ENCODE data around the gene OGDH.

OGDH gene

DNA sequence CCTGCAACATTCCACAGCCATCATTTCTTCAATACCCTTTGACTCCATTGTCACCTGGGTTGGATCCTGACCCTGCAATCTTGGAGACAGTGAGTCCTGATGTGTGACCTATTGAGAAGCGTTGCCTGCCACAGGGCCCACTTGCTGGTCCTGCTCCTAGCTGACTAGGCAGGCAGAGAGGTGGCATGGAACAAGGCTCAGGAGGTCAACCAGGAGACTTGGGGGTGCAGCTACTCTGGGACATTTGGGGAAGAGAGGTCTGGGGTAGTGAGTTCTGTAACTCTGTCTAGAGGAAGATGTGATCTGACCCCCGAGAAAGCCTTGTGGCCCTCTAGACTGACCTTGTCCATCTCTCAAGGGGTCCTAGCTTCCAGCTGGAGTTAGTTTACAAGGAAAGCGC, 144.0 kb downstream of the OGDH start:
- no peak for TF ChIP-seq CTCF (IDR thresholded peaks at IDR 0.05; ENCODE audit: borderline replicate concordance, insufficient read depth, low read depth, low read length)
- H3K4me3 ChIP-seq (ENCODE audit: low read depth, low read length): peak overlapping the region; percentile 95

DNA sequence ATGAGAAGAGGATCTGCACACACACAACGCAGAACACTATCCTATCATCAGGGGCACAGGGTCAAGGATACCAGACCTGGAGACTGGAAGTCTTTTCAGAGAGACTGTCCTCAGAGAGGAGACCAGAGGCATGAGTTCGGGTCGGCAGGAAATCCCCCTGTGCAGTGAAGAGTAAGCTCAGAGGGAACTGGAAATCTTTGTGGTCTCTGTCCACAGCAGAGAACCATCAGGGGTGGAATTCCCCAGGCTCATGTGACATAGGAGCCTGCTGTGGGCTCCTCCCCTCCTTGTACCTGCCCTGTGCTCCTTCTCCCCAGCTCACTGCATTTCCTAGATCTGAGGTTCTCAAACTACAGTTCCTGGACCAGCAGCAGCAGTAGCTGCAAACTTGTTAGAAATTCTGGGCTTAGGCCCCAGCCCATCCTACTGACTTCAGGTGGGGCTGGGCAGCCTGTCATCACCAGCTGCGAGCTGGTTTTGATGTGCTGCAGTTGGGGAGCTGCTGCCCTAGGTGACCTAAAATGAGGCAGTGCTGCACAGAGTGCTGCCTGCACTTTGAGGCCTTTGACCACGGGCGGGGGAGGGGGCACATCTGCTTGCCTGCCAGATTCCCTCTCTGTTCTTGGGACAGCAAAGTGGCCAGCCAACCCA, 144.6 kb downstream of the OGDH start:
- H3K4me3 ChIP-seq (ENCODE audit: low read depth, low read length): peak overlapping the region; percentile 95
- no peak for TF ChIP-seq CTCF (IDR thresholded peaks at IDR 0.05; ENCODE audit: borderline replicate concordance, insufficient read depth, low read depth, low read length)

GRCh38 chr7:44752822-44753221, 146.4 kb downstream of the OGDH start:
- TF ChIP-seq CTCF (IDR thresholded peaks at IDR 0.05; ENCODE audit: borderline replicate concordance, insufficient read depth, low read depth, low read length): no peak
- no peak overlapping the region for H3K4me3 ChIP-seq (ENCODE audit: low read depth, low read length)

DNA sequence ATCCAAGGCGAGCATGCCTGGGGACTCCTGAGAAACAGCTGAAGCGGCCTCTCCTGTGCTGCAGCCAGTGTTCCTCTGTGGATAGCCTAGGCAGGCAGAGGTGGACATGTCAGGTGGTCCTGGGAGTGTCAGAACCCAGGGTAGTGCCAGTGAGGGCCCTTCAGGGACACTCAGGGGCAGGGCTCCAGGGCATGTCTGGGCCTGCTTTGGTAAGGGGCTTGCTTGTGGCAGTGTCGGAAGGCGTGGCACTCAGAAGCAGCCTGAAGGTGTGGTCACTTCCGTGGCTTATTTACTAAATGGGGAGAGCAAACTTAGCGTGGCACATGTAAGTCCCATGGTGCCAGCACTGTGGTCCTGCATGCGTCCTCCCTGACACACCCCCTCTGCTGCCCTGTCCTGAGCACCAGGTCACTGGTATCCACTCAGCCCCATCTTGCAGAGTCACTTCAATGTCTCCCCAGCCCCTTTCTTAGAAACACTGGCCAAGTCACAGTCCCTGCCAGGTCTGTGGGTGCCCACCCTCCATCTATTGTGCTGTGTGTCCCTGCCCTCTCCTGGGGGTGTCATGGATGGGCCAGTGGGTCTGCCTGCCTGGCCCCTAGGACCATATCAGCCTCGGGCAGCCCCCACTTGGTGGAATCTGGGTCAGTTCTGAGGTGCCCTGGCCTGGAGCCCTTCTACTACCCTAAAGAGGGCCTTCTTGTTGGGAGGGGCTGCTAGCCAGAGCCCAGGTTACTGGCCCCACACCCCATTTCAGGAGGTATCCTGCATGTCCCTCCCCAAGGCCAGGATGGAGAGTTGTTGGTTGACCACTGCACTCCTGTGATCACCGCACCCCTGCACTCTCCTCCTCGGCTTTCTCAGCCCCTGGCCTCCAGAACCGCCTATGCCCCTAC, 148.6 kb downstream of the OGDH start:
- H3K4me3 ChIP-seq (ENCODE audit: low read depth, low read length): no peak overlapping the region
- no peak for TF ChIP-seq CTCF (IDR thresholded peaks at IDR 0.05; ENCODE audit: borderline replicate concordance, insufficient read depth, low read depth, low read length)

GRCh38 chr7:44755698-44756627, 149.5 kb downstream of the OGDH start:
- H3K4me3 ChIP-seq (ENCODE audit: low read depth, low read length): no peak overlapping the region
- no peak for TF ChIP-seq CTCF (IDR thresholded peaks at IDR 0.05; ENCODE audit: borderline replicate concordance, insufficient read depth, low read depth, low read length)

DNA sequence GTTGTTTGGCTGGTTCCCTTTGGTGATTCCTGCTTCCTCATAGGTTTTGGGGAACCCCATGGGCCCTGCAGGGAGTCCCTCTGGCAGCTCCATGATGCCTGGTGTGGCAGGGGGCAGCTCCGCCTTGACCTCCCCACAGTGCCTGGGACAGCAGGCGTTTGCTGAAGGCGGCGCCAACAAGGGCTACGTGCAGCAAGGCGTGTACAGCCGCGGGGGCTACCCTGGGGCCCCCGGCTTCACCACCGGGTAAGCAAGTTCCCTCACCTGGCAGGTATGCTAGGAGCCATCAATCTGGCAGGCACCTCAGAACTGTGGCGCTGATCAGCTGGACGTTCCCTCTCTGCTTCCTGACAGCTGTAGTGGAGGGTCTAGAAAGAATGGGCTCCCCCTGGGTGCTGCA, 150.5 kb downstream of the OGDH start:
- H3K4me3 ChIP-seq (ENCODE audit: low read depth, low read length): no peak overlapping the region
- TF ChIP-seq CTCF (IDR thresholded peaks at IDR 0.05; ENCODE audit: borderline replicate concordance, insufficient read depth, low read depth, low read length): no peak
